ENCODE measurements around the gene BLVRB. TPM values are rescaled to one million over a fixed set of nuclear protein-coding genes. Genes with fewer than 3 reads are reported as not detected.

Gene BLVRB
- total and polyA plus RNA-seq, 2 of the 8 experiments (the other 6 are each of a cell fraction or from before 2014, with no cell fraction given): 28.7 to 182 TPM

DNA sequence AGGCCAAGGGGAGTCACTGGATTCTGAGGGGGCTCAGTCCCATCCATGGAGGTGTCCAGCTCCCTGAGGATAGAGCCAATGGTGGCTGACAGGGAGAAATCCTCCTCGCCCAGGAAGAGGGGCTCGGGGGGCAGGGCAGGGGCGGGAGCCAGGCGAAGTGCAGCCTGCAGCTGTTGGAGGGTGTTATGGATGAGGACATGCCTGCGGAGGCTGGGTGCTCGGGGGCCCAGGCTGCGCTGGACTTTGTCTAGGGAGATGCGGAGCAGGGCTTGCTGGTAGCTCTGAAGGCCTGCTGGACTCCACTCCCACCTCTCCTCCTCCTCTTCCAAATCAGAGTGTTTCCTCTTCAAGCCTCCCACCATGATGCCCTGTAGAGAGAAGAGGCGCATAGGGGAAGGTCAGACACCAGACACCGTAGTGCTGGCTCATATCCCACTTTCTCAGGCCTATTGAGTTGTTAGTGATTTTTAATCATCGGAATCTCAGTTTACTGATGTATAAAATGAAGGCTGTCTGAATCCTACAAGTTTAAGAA, 23.8 kb downstream of the BLVRB start:
- H4K5ac ChIP-seq (ENCODE audit: insufficient read length, low read depth, low read length): no peak overlapping the region
- H2BK15ac ChIP-seq (ENCODE audit: low read length): no peak overlapping the region
- no peak overlapping the region for H2BK20ac ChIP-seq (ENCODE audit: low read length)
- no peaks in the 10 kb centered on the region for H3K27me3 ChIP-seq (replicated peaks in 1 of 4; ENCODE audit: control insufficient read depth in 3 of 4, extremely low read depth in 1 of 4, insufficient read depth in 3 of 4, low read length in 3 of 4)
- peaks cover 0 to 5% of the 10 kb centered on the region in 2 experiments for H4K20me1 ChIP-seq (replicated peaks in 1 of 2; ENCODE audit: control insufficient read depth in 1 of 2, insufficient read depth in 2 of 2, low read length in 2 of 2)
- DNase-seq (ENCODE audit: low read depth in 1 of 2, low spot score in 2 of 2) (no peak), FAIRE-seq (no peak)
- H3K14ac ChIP-seq (ENCODE audit: insufficient read length): no peak overlapping the region
- CTCF ChIA-PET (ENCODE audit: partially characterized antibody): interaction anchor here (0.8 kb wide), 1 partner anchor 21 kb away, joined by 3 read pairs; no protein-coding TSS in a partner anchor
- no peak overlapping the region for H2BK12ac ChIP-seq (ENCODE audit: low read depth, low read length)
- no peak overlapping the region for H2AFZ ChIP-seq (ENCODE audit: low read length)
- H4K91ac ChIP-seq (replicated peaks; ENCODE audit: insufficient read length, low read length): no peak overlapping the region
- no peaks in the 10 kb centered on the region; the same call in 1 of the 2 replicates for H3K79me1 ChIP-seq (ENCODE audit: low read depth, low read length)
- H3K56ac ChIP-seq (replicated peaks; ENCODE audit: insufficient read length, low read depth, low read length): no peak overlapping the region
- WGBS, 2 experiments (ENCODE audit: extremely low coverage in 1 of 2, insufficient coverage in 1 of 2, insufficient read length in 1 of 2, insufficient replicate concordance in 2 of 2, low coverage in 1 of 2, low lambda C conversion rate in 2 of 2, missing lambda C conversion rate in 1 of 2): 83% methylated on average over 11 of the region's 11 CpGs; no CpG with 5 or more reads in 1 of the 2 experiments
- no peak overlapping the region for H2BK5ac ChIP-seq (ENCODE audit: low read depth, low read length)
- H3K27ac ChIP-seq (ENCODE audit: low read depth, low read length): no peak overlapping the region
- peaks cover 9 to 17% (median 11%) of the 10 kb centered on the region in 4 experiments; a peak in 6 of 8 replicates for H3K36me3 ChIP-seq (ENCODE audit: control insufficient read depth in 2 of 4, insufficient read depth in 4 of 4, low read length in 3 of 4)
- POLR2A ChIA-PET (ENCODE audit: partially characterized antibody): interaction anchor here (1.1 to 4.4 kb wide), 5 partner anchors 8 to 32 kb away, joined by 3 to 40 read pairs (median 25); partner anchors contain the start of genes BLVRB, PRX and SPTBN4
- peaks cover 7% of the 10 kb centered on the region; the same call in 1 of the 2 replicates for H3K23me2 ChIP-seq (ENCODE audit: low read depth, low read length)
- H2BK120ac ChIP-seq (replicated peaks; ENCODE audit: low read depth, low read length): no peak overlapping the region
- H4K8ac ChIP-seq (ENCODE audit: extremely low read depth, insufficient read depth, low read length): no peak overlapping the region
- H3K18ac ChIP-seq (ENCODE audit: extremely low read depth, low read length): no peak overlapping the region
- H3K4me1 ChIP-seq (replicated peaks in 1 of 4; ENCODE audit: control insufficient read depth in 3 of 4, insufficient read depth in 4 of 4, low read length in 3 of 4): peaks cover 3 to 9% (median 7%) of the 10 kb centered on the region in 4 experiments; a peak in 6 of 7 replicates
- peak overlapping the region; percentile 57 to 77; a peak in 2 of 4 replicates for H3K4me2 ChIP-seq (ENCODE audit: insufficient read depth in 1 of 2, low read depth in 2 of 2, low read length in 2 of 2)
- H2AK5ac ChIP-seq (ENCODE audit: low read depth, low read length): no peak overlapping the region
- 0 out of 7 replicates have a peak overlapping the region, but pooled peaks of 1 of the 4 experiments have one; percentile 22 for H3K9ac ChIP-seq (replicated peaks in 1 of 4; ENCODE audit: extremely low read depth in 1 of 4, low read depth in 3 of 4, low read length in 3 of 4)
- H3K4me3 ChIP-seq (ENCODE audit: extremely low read depth in 1 of 4, insufficient read depth in 2 of 4, low read depth in 3 of 4, low read length in 4 of 4): peak overlapping the region in 1 of 4 experiments; percentile 97; a peak in 2 of 8 replicates
- H3K23ac ChIP-seq (ENCODE audit: insufficient read length): no peak overlapping the region
- H3K79me2 ChIP-seq (ENCODE audit: control insufficient read depth in 1 of 2, insufficient read depth in 2 of 2, low read length in 2 of 2): peaks cover 0 to 23% of the 10 kb centered on the region in 2 experiments; a peak in 2 of 4 replicates
- H3K9me3 ChIP-seq (ENCODE audit: insufficient read depth in 2 of 2, low read depth in 1 of 2, low read length in 1 of 2): no peaks in the 10 kb centered on the region
- no peak overlapping the region for H3K4ac ChIP-seq (replicated peaks; ENCODE audit: insufficient read length, low read depth, low read length)
- no peak for TF ChIP-seq RNF2 (IDR thresholded peaks at IDR 0.05; ENCODE audit: borderline replicate concordance, low read depth, low read length, missing control alignments, poor library complexity, severe bottlenecking)
- TF ChIP-seq TCF12 (IDR thresholded peaks at IDR 0.05; ENCODE audit: low read depth, low read length): no peak

Measured in H1 (cell line).